Breast epithelium (tissue), 3 donors: ENCODE measurements around the gene EPHB3.

Experiments
- CTCF ChIP-seq, 3 donors: fragments of 450-650 bp; IDR thresholded peaks; one replicate each; pipeline ENCODE4 v1.5.1; 2016 to 2017; ENCODE audit warnings: antibody characterized with exemption in 3 of 3, mild to moderate bottlenecking in 3 of 3, moderate library complexity in 3 of 3
- POLR2A ChIP-seq: fragments of 450-650 bp; IDR thresholded peaks from one replicate; pipeline ENCODE4 v1.6.1; 2016; ENCODE audit warnings: antibody characterized with exemption, mild to moderate bottlenecking, moderate library complexity

- TF ChIP-seq POLR2A, result no peak
- no peak for TF ChIP-seq CTCF (IDR thresholded peaks at IDR 0.05)
Measured at GRCh38 chr3:184579513-184579912, 17.9 kb downstream of the EPHB3 start.
